ENCODE data around the gene LEFTY2. TPM values are rescaled to one million over a fixed set of nuclear protein-coding genes. Genes with fewer than 3 reads are reported as not detected.

Gene LEFTY2
- total and polyA plus RNA-seq, 9 of the 15 experiments (the other 6 are each of a cell fraction or from before 2014, with no cell fraction given), result 0.04 to 0.14 TPM; not detected in 7

DNA sequence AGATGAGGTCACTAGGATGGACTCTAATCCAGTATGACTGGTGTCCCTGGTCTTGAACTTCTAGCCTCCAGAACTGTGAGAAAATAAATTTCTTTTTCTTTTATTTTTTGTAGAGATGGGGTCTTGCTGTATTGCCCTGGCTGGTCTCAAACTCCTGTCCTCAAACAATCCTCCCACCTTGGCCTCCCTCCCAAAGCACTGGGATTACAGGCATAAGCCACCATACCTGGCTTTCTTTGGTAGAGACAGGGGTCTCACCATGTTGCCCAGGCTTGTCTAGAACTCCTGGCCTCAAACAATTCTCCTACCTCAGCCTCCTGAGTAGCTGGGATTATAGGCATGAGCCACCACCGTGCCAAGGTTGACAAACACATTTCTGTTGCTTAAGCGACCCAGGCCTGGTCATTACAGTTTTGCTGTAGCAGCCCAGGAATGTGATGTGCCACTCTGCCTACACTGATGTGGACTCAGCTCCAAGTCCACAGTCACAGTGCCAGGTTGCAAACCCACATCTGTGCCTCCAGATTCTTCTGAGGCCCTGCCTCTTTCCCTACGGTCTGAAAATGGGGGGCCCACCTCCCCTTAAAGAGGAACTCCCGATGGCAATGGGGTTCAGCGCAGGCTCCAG is 32.9 kb downstream of the LEFTY2 start:
- H4K20me1 ChIP-seq (replicated peaks; ENCODE audit: control insufficient read depth, insufficient read depth, low read length), result no peaks in the 10 kb centered on the region
- H3K79me2 ChIP-seq (ENCODE audit: control insufficient read depth, insufficient read depth, low read length), result no peaks in the 10 kb centered on the region
- no peak overlapping the region for H2AFZ ChIP-seq (ENCODE audit: low read depth, low read length)
- H3K27ac ChIP-seq (ENCODE audit: extremely low read depth, low read depth, low read length), result no peak overlapping the region
- no peaks in the 10 kb centered on the region for H3K9me1 ChIP-seq (ENCODE audit: control insufficient read depth, insufficient read depth, low read length)
- TF ChIP-seq ELF1 (tag; IDR thresholded peaks at IDR 0.05), result no peak
- TF ChIP-seq ERF (CRISPR knock-in tag; IDR thresholded peaks at IDR 0.05), result no peak
- TF ChIP-seq ZNF121 (CRISPR knock-in tag; conservative IDR thresholded peaks at IDR 0.05), result peak; percentile 67
- TF ChIP-seq TAF15 (IDR thresholded peaks at IDR 0.05; ENCODE audit: low read depth, low read length), result no peak
- no peak overlapping the region for H3K4me3 ChIP-seq
- POLR2A ChIA-PET, result interaction anchor here (0.6 to 0.7 kb wide), 3 partner anchors 8 to 1520 kb away, joined by 3 to 4 read pairs (median 3); no protein-coding TSS in a partner anchor
- no peaks in the 10 kb centered on the region for H3K27me3 ChIP-seq (ENCODE audit: control insufficient read depth in 2 of 2, insufficient read depth in 2 of 2, low read length in 2 of 2)
- H3K4me1 ChIP-seq (replicated peaks in 1 of 2; ENCODE audit: control insufficient read depth in 2 of 2, insufficient read depth in 2 of 2, low read length in 2 of 2), result peaks cover 0 to 10% of the 10 kb centered on the region in 2 experiments; a peak in 2 of 5 replicates
- WGBS (ENCODE audit: insufficient coverage, low coverage, missing lambda C conversion rate), result 35% methylated on average over 5 of the region's 5 CpGs
- in situ Hi-C loops (cut with MboI), result no loop called here
- intact Hi-C loops (cut with micrococcal nuclease), result no loop called here
- DNase-seq (ENCODE audit: extremely low read depth in 1 of 4, low spot score in 3 of 4), result peak in 1 of 4 experiments; percentile 6
- no peaks in the 10 kb centered on the region for H3K9me3 ChIP-seq (replicated peaks; ENCODE audit: control insufficient read depth, insufficient read depth, low read depth, low read length)
- no peaks in the 10 kb centered on the region for H3K36me3 ChIP-seq (ENCODE audit: control insufficient read depth, insufficient read depth, low read length)
- FAIRE-seq, result no peak
- no TSS peak for BruUV-seq (replicated peaks)
- no peak overlapping the region for H3K4me2 ChIP-seq (ENCODE audit: insufficient read depth, low read length)
- CTCF ChIA-PET (ENCODE audit: low intra/inter-chr PET ratio), result no interaction called here
- peak overlapping the region in 1 of 2 experiments; percentile 4; a peak in 1 of 4 replicates for H3K9ac ChIP-seq (ENCODE audit: insufficient read depth in 1 of 2, low read depth in 2 of 2, low read length in 2 of 2)
- ATAC-seq, result no peak

DNA sequence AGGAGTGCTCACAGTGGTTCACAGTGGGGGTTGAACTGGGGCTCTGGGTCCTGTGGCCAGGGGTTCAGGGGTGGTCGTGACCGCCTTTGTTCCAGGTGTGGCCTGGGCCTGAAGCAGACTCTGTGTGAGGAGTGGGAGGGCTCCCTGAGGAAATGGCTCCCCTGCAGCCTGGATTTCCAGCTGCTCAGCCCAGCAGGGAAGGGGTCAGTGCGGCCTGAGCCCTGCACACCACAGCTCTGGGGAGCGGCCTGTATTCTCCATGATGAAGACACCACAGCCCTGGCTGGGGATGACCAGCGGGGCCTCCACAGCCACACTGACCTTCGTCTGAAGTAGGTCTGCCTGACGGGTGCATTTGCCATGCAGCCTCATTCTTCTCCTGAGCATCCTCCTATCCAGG is 33.7 kb downstream of the LEFTY2 start:
- Histone ChIP-seq H3K9ac (ENCODE audit: insufficient read depth in 1 of 2, low read depth in 2 of 2, low read length in 2 of 2) (peak overlapping the region in 1 of 2 experiments; percentile 53; a peak in 2 of 4 replicates), H4K20me1 (replicated peaks; ENCODE audit: control insufficient read depth, insufficient read depth, low read length) (no peaks in the 10 kb centered on the region), H3K79me2 (ENCODE audit: control insufficient read depth, insufficient read depth, low read length) (no peaks in the 10 kb centered on the region), H3K36me3 (ENCODE audit: control insufficient read depth, insufficient read depth, low read length) (no peaks in the 10 kb centered on the region), H3K9me1 (ENCODE audit: control insufficient read depth, insufficient read depth, low read length) (no peaks in the 10 kb centered on the region), H3K9me3 (replicated peaks; ENCODE audit: control insufficient read depth, insufficient read depth, low read depth, low read length) (no peaks in the 10 kb centered on the region), H3K27ac (ENCODE audit: extremely low read depth, low read depth, low read length) (no peak overlapping the region), H3K27me3 (ENCODE audit: control insufficient read depth in 2 of 2, insufficient read depth in 2 of 2, low read length in 2 of 2) (no peaks in the 10 kb centered on the region), H3K4me2 (ENCODE audit: insufficient read depth, low read length) (no peak overlapping the region), H3K4me3 (no peak overlapping the region), H2AFZ (ENCODE audit: low read depth, low read length) (no peak overlapping the region), H3K4me1 (replicated peaks in 1 of 2; ENCODE audit: control insufficient read depth in 2 of 2, insufficient read depth in 2 of 2, low read length in 2 of 2) (peaks cover 0 to 10% of the 10 kb centered on the region in 2 experiments; a peak in 2 of 5 replicates)
- no TSS peak for BruUV-seq (replicated peaks)
- peak; percentile 21; the same call in 2 of the 3 replicates for ATAC-seq
- ChIA-PET POLR2A (interaction anchor here (0.7 kb wide), 2 partner anchors 9 to 1519 kb away, joined by 3 to 4 read pairs; no protein-coding TSS in a partner anchor), CTCF (ENCODE audit: low intra/inter-chr PET ratio) (no interaction called here)
- TF ChIP-seq KLF1 (tag; IDR thresholded peaks at IDR 0.05), result no peak
- TF ChIP-seq, protein P1, sequence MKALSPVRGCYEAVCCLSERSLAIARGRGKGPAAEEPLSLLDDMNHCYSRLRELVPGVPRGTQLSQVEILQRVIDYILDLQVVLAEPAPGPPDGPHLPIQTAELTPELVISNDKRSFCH (CRISPR knock-in tag; IDR thresholded peaks at IDR 0.05), result no peak
- TF ChIP-seq, protein P1 (tag; IDR thresholded peaks at IDR 0.05), result no peak
- no peak for FAIRE-seq
- 65% methylated on average over 7 of the region's 7 CpGs for WGBS (ENCODE audit: insufficient coverage, low coverage, missing lambda C conversion rate)
- no peak for DNase-seq (ENCODE audit: extremely low read depth in 1 of 4, low spot score in 3 of 4)
- in situ Hi-C loops (cut with MboI), result no loop called here
- intact Hi-C loops (cut with micrococcal nuclease), result no loop called here
